ENCODE data around the gene PFN1.

GRCh38 chr17:4945176-4945943 lies 3.0 kb downstream of the PFN1 start:
- no peak for TF ChIP-seq CTCF (IDR thresholded peaks at IDR 0.05; ENCODE audit: low read length)
- no peak for TF ChIP-seq EZH2 (optimal IDR thresholded peaks at IDR 0.05; ENCODE audit: low read depth, low read length)
- no peak for TF ChIP-seq EZH2phosphoT487 (IDR thresholded peaks at IDR 0.05; ENCODE audit: low read length)

All from MM.1S (cell line).